ENCODE measurements around the gene MEX3A.

The MEX3A gene

GRCh38 chr1:156067262-156067661 is 15.0 kb downstream of the MEX3A start:
- no peak overlapping the region for H3K4me3 ChIP-seq (ENCODE audit: low read depth, low read length)
- no peak for DNase-seq (ENCODE audit: low read depth)

- no peak overlapping the region for H3K4me3 ChIP-seq (ENCODE audit: low read depth, low read length)
- DNase-seq (ENCODE audit: low read depth) = no peak
Observed at GRCh38 chr1:156065871-156066270, 16.4 kb downstream of the MEX3A start.

- no peak for DNase-seq (ENCODE audit: low read depth)
- H3K4me3 ChIP-seq (ENCODE audit: low read depth, low read length) = no peak overlapping the region
Observed at GRCh38 chr1:156065212-156065611, 17.1 kb downstream of the MEX3A start.

GRCh38 chr1:156064615-156065014 is 17.6 kb downstream of the MEX3A start:
- no peak overlapping the region for H3K4me3 ChIP-seq (ENCODE audit: low read depth, low read length)
- no peak for DNase-seq (ENCODE audit: low read depth)

DNA sequence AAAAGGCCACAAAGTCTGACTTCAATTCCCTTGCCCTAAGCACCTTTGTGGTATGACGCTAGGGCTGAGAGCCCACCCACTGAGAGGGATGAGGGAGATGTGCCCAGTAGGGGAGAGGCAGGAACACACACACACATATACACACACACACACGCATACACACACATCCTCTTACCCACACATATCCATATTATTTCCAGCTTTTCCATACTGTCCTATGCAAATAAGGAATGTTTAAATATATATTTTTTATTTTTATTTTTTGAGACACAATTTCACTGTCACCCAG is 18.3 kb downstream of the MEX3A start:
- DNase-seq (ENCODE audit: low read depth) = no peak
- H3K4me3 ChIP-seq (ENCODE audit: low read depth, low read length) = no peak overlapping the region

DNA sequence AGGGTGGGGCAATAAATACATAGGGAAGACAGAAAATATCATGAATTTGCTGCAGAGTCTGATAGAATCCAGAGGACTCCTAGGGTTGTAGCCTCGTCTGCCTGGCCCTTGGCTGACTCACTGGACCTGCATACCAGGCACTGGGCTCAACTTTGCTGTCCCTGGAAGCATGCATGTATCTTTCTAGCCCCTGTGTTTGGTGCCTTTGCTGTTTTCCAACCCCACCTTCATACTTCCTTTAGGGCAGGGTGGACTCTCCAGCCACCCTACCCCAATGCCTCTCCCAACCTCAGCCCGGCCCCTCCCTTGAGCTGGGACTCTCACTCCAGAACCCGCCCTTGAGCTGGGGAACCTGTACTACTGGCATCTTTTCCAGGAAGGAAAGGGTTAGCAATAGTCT is 20.1 kb downstream of the MEX3A start:
- no peak overlapping the region for H3K4me3 ChIP-seq (ENCODE audit: low read depth, low read length)

DNA sequence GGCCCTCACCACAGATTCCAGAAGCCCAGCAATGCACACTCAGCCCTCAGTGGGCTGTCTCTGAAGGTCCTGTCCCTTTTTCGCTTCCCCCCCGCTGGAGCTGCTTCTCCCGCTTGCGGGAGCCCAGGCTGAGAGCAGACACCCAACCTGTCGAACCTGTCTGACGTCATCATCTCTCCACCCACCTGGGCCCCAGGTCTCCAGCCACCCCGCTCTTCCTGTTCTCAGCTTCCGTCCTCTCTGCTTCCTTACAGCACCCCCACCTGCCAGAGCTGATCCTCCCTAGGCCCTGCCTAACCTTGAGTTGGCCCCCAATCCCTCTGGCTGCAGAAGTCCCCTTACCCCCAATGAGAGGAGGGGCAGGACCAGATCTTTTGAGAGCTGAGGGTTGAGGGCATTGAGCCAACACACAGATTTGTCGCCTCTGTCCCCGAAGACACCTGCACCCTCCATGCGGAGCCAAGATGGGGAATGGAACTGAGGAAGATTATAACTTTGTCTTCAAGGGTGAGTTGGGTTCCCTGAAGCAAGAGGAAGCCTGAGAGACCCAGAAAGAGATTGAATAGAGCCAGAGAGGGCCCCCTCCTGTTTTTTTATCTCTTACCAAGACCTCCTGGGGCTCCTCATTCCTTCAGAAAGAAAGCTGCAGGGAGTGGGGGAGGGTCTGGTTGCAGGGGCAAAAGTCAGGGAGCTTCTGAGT is 21.2 kb downstream of the MEX3A start, which contains the start of gene RAB25:
Gene RAB25, plus strand, starts transcription at position 224 of the 700 bp plus-strand sequence. Its CDS starts 241 bp downstream, at position 465.
- no peak for DNase-seq (ENCODE audit: low read depth)
- no peak within 1 kb of the TSS for H3K4me3 ChIP-seq (ENCODE audit: low read depth, low read length)

More for the DNA sequence above, 20.1 kb downstream of the MEX3A start:
- DNase-seq (ENCODE audit: low read depth) = no peak

DNA sequence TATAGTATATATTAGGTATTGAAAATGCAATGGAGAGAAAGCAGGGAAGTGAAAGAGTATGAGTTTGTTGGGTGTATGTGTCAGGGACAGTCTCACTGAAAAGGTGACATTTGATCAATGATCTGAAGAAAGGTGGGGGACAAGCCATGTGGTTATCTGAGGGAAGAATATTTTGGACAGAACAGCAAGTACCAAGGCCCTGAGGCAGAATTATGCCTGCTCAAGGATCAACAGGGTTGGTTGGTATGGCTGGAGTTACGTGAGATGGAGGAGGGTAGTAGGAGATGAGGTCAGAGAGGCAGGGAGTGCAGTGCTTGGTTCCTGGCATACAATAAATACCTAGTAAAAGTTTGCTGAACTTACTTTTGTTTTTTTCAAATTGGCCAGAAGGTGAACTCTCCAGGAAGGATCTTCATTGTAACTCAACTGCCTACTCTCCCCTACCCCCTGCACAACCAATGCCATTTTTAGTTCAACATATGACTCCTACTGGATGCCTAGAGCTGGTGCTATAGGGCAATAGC is 25.9 kb downstream of the MEX3A start:
- no peak overlapping the region for H3K4me3 ChIP-seq (ENCODE audit: low read depth, low read length)

DNA sequence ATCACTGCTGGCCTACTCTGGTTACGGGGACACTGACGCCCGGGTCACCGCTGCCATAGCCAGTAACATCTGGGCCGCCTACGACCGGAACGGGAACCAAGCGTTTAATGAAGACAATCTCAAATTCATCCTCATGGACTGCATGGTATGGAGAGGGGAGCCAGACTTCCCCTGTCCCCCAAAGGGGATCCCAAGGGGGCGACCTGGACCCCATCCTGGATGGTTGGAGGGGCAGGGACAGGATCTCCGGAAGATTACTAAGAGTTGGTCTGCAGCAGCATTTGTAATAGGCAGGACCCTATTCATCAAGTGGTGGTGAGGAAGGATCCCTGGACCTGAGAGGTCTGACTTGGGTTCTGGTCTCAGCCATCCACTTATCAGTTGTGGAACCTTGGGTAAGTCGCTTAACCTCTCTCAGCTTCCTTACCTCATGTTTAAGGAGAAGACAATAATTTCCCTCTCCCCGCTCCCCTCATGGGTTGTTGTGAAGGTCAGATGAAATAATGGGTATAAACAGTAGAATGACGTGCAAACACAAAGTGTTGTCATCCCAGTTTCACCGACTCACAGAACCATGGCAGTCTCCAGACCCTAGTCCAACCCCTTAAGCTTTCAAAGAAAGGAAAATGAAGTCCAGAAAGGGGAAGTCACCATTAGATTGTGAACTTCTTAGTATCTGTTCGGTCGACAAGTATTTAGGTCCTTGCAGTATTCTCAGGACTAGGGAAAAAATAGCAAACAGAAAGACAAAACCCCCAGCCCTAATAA is 26.8 kb downstream of the MEX3A start:
- peak overlapping the region; percentile 82 for H3K4me3 ChIP-seq (ENCODE audit: low read depth, low read length)
- DNase-seq (ENCODE audit: low read depth) = no peak

More for the DNA sequence above, 25.9 kb downstream of the MEX3A start:
- DNase-seq (ENCODE audit: low read depth) = no peak

DNA sequence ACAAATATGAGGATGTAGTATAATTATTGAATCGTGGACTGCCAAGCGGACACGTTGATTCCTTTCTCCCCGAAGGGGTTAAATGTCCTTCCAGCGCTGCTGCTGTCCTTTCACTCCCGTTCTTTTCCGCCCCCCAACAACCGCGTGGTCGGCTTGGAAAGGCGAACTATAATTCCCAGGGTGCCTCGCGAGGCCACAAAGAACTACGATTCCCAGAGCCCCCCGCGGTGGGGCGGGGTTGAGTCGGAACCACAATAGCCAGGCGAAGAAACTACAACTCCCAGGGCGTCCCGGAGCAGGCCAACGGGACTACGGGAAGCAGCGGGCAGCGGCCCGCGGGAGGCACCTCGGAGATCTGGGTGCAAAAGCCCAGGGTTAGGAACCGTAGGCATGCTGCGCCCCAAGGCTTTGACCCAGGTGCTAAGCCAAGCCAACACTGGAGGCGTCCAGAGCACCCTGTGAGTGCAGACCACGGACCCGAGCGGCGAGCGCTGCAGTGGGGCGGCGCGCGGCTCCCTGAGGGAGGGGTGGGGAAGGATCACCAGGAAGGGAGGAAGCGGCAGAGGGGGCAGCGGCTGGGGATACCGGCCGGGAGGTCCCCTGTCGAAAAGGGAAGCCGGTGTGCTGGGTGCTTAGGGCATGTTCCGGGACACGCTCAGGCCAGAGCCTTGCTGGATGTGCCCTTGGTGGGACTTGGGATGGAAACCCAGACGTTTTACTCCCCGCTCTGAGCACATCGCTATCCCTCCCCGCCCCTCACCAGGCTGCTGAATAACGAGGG is 27.6 kb downstream of the MEX3A start, which contains the start of gene LAMTOR2:
Gene LAMTOR2, plus strand, starts transcription at position 283 of the 781 bp plus-strand sequence. Its CDS starts 108 bp downstream, at position 391.
- DNase-seq (ENCODE audit: low read depth) = peak; percentile 83
- peak within 1 kb of the TSS; percentile 82 for H3K4me3 ChIP-seq (ENCODE audit: low read depth, low read length)

- H3K4me3 ChIP-seq (ENCODE audit: low read depth, low read length) = peak within 1 kb of the TSS; percentile 85
- peak; percentile 70 for DNase-seq (ENCODE audit: low read depth)
Observed at GRCh38 chr1:156053768-156054499, 28.3 kb downstream of the MEX3A start, which contains the start of gene UBQLN4. Gene UBQLN4, minus strand, starts transcription at chr1:156053798. Its CDS starts 97 bp downstream, at chr1:156053701.

- H3K4me3 ChIP-seq (ENCODE audit: low read depth, low read length) = peak overlapping the region; percentile 85
- DNase-seq (ENCODE audit: low read depth) = no peak
Observed at GRCh38 chr1:156052862-156053767, 29.1 kb downstream of the MEX3A start.

- H3K4me3 ChIP-seq (ENCODE audit: low read depth, low read length) = no peak overlapping the region
- DNase-seq (ENCODE audit: low read depth) = no peak
Observed at GRCh38 chr1:156051011-156051725, 31.1 kb downstream of the MEX3A start.

DNA sequence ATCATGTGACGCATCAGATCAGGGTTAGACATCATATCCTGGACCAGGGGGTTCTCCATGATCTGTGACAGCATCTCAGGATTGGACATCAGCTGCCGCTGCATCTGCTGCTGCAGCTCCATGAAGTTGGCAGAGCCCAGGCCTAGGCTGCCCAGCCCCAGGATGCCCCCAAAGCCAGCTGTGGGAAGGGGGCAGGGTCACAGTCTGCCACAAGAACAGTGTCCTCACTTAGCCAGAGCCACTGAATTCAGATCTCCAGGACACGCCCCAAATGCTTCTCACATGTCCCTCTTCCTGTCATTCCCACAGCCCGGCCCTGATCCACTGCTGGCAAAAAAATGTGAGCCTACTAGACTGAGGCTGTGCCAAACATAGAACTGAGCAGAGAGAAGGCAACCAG is 31.9 kb downstream of the MEX3A start:
- H3K4me3 ChIP-seq (ENCODE audit: low read depth, low read length) = no peak overlapping the region
- no peak for DNase-seq (ENCODE audit: low read depth)

DNA sequence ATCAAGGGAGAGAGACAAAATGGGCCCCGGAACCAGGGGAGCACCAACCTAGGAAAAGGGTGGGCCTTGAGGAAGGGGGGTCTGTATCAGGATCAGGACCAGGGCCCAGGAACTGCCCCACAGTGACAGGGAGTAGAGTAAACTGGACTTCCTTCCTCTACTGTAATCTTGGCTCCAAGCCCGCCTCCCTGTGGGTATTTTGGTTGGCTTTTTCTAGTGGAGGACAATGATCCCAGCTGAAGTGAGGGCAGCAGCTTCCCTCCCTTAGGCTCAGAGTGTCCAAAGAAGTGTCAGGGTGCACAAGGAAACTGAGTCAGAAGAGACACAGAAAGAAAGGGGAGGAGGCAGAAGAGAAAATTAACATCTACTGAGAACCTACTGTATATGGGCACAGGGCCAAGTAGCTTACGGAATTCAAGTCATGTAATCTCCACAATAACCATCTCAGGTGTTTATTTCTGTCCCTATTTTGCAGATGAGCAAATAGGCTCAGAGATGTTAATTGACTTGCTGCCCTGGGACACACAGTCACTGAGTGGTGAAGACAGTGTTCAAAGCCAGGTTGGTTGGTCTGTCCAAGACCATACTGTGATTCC is 33.5 kb downstream of the MEX3A start:
- DNase-seq (ENCODE audit: low read depth) = no peak

DNA sequence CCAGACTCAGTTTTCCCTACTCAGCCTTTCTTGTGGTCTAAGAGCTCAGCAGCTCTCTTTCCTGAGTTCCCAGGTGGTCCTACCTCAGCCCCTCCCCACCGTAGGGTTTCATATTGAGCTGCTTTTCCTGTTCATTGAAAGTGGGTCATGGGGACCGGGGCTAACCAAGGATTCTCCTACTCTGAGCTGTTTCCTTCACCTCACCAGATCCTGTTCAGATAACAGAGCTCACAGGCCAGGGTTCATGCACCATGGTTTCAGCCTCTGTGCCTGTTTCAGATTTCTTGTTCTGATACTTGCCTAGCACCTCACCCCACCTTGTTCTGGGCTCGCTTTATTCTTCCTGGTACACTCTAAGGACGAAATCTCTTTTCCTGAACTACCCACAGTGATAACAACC is 37.2 kb downstream of the MEX3A start:
- no peak overlapping the region for H3K4me3 ChIP-seq (ENCODE audit: low read depth, low read length)
- DNase-seq (ENCODE audit: low read depth) = no peak

More for the DNA sequence above, 33.5 kb downstream of the MEX3A start:
- H3K4me3 ChIP-seq (ENCODE audit: low read depth, low read length) = no peak overlapping the region

- no peak for DNase-seq (ENCODE audit: low read depth)
- no peak overlapping the region for H3K4me3 ChIP-seq (ENCODE audit: low read depth, low read length)
Observed at GRCh38 chr1:156042828-156043227, 39.4 kb downstream of the MEX3A start.

All from skeletal muscle cell (primary cell).